ENCODE data around the gene FBXO47. TPM values are rescaled to one million over a fixed set of nuclear protein-coding genes. Genes with fewer than 3 reads are reported as not detected.
A peak's percentile ranks its signal among the peaks of the same experiment; 100 is the strongest.

The FBXO47 gene
- total and polyA plus RNA-seq, 10 of the 15 experiments (the other 5 are each of a cell fraction or from before 2014, with no cell fraction given), result 0.04 to 0.06 (median 0.06) TPM; not detected in 7

DNA sequence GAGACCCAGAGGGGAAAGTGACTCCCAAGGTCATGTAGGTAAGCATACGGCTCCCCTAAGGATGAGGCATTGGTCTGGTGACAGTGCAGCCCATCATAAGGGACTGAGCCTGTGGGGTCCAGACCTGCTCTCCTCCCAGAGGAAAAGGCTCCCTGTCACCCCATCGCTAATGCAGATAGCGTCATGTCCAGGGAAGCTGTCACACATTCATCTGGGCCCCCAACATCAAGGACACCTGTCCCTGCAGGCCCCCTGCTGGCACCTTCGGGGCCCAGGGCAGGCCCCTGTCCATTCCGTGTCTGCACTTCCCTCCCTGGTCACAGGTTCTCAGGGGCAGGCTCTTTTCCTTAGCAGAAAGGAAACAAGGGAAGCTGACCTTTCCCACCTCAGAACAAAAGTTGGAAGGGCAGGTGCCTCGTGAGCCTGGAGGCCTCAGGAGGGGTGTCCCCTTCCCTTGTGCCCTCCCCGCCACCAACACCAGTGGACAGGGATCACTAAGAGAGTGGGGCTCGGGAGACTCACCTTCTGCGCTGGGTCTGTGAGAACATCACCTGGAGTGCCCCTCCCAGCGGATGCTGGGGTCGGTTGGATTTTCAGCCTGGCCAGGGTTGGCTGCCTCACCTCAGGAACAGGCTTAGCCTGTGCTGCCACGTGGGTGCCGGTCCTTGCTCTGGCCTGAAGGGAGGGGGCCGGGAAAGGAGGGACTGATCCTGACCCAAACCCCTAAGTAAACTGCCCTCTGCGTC is 59.1 kb downstream of the FBXO47 start:
- CTCF ChIA-PET, result interaction anchor here (1.6 kb wide), 1 partner anchor 10 kb away, joined by 4 read pairs; no protein-coding TSS in a partner anchor
- WGBS (ENCODE audit: insufficient coverage, insufficient replicate concordance, low lambda C conversion rate, missing lambda C conversion rate), result 66% methylated on average over 15 of the region's 15 CpGs
- in situ Hi-C loops (cut with MboI) (no loop called here), intact Hi-C loops (cut with micrococcal nuclease; ENCODE audit: unreplicated experiment) (no loop called here)
- no peak for FAIRE-seq
- TF ChIP-seq, protein P1, sequence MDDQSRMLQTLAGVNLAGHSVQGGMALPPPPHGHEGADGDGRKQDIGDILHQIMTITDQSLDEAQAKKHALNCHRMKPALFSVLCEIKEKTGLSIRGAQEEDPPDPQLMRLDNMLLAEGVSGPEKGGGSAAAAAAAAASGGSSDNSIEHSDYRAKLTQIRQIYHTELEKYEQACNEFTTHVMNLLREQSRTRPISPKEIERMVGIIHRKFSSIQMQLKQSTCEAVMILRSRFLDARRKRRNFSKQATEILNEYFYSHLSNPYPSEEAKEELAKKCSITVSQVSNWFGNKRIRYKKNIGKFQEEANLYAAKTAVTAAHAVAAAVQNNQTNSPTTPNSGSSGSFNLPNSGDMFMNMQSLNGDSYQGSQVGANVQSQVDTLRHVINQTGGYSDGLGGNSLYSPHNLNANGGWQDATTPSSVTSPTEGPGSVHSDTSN (IDR thresholded peaks at IDR 0.05; ENCODE audit: insufficient replicate concordance, low read depth, low read length), result no peak
- TF ChIP-seq BCL11A (IDR thresholded peaks at IDR 0.05; ENCODE audit: low read depth, low read length), result no peak
- TF ChIP-seq ZBTB11 (CRISPR knock-in tag; IDR thresholded peaks at IDR 0.05), result no peak
- no peak for TF ChIP-seq ZNF622 (IDR thresholded peaks at IDR 0.05)
- no peak for TF ChIP-seq EGR1 (IDR thresholded peaks at IDR 0.05; ENCODE audit: borderline replicate concordance in 1 of 2, low read depth in 2 of 2, low read length in 2 of 2)
- TF ChIP-seq TARDBP (IDR thresholded peaks at IDR 0.05; ENCODE audit: borderline replicate concordance), result no peak
- TF ChIP-seq RFX5 (IDR thresholded peaks at IDR 0.05; ENCODE audit: low read depth, low read length), result no peak
- Histone ChIP-seq H3K27ac (ENCODE audit: control insufficient read depth, insufficient read depth) (no peak overlapping the region; the same call in 1 of the 2 replicates), H3K4me2 (ENCODE audit: control insufficient read depth, insufficient read depth) (no peak overlapping the region), H3K79me2 (ENCODE audit: control insufficient read depth, insufficient read depth, low read length) (peaks cover 2% of the 10 kb centered on the region), H3K36me3 (ENCODE audit: control insufficient read depth in 2 of 2, insufficient read depth in 2 of 2, low read length in 1 of 2) (peaks cover under 1 to 17% of the 10 kb centered on the region in 2 experiments; a peak in 3 of 4 replicates), H3K9ac (ENCODE audit: control insufficient read depth, insufficient read depth, low read length) (no peak overlapping the region), H3K9me3 (replicated peaks; ENCODE audit: control insufficient read depth, insufficient read depth, low read length) (no peaks in the 10 kb centered on the region), H4K20me1 (ENCODE audit: control insufficient read depth, insufficient read depth) (no peaks in the 10 kb centered on the region), H2AFZ (ENCODE audit: control insufficient read depth, low read depth, low read length) (no peak overlapping the region), H3K4me1 (ENCODE audit: control insufficient read depth, insufficient read depth, low read length) (peaks cover 5% of the 10 kb centered on the region), H3K4me3 (no peak overlapping the region), H3K27me3 (replicated peaks in 1 of 2; ENCODE audit: control insufficient read depth in 2 of 2, insufficient read depth in 2 of 2, low read length in 1 of 2) (no peaks in the 10 kb centered on the region)
- RAD21 ChIA-PET (ENCODE audit: unreplicated experiment), result interaction anchor here (1.2 kb wide), 1 partner anchor 40 kb away, joined by 6 read pairs; no protein-coding TSS in a partner anchor
- SMC1A ChIA-PET (ENCODE audit: uncharacterized antibody, unreplicated experiment), result interaction anchor here (0.8 to 2.5 kb wide), 5 partner anchors 9 to 246 kb away, joined by 3 to 10 read pairs (median 3); no protein-coding TSS in a partner anchor
- BruUV-seq (replicated peaks), result no TSS peak
- peak; percentile 28; the same call in 2 of the 3 replicates for ATAC-seq
- POLR2A ChIA-PET, result interaction anchor here (1.0 to 1.7 kb wide), 2 partner anchors 9 to 37 kb away, joined by 3 to 5 read pairs; no protein-coding TSS in a partner anchor
- no peak for DNase-seq (ENCODE audit: low read depth, low spot score)
